Prostate gland (tissue), 2 donors: Measurements from ENCODE around the gene MICU1. TPM values are rescaled to one million over a fixed set of nuclear protein-coding genes. Genes with fewer than 3 reads are reported as not detected.

Experiments
- DNase-seq: peaks from one replicate; pipeline ENCODE4 v3.0.0-alpha.2; 2019; ENCODE audit warnings: low spot score
- H3K27ac ChIP-seq, 2 donors: fragments of 200-600 bp; sonication (generic); 2 replicates each; pipeline ENCODE4 v1.5.1; 2017 to 2019
- H3K27me3 ChIP-seq: fragments of 200-600 bp; sonication (generic); replicated peaks from 2 replicates; pipeline ENCODE4 v1.5.1; 2019; ENCODE audit not compliant: insufficient read depth
- H3K36me3 ChIP-seq, 2 donors: fragments of 200-600 bp; sonication (generic); 1 replicate in 1 of 2; 2 replicates in 1 of 2; pipeline versions ENCODE4 v1.5.1 to v1.8.1; 2017 to 2019
- H3K4me1 ChIP-seq: fragments of 200-600 bp; sonication (generic); replicated peaks from 2 replicates; pipeline ENCODE4 v1.5.1; 2019
- H3K4me3 ChIP-seq, 2 donors: fragments of 200-600 bp; sonication (generic); 2 replicates each; pipeline ENCODE4 v1.5.1; 2017 to 2019
- H3K9me3 ChIP-seq: fragments of 200-600 bp; sonication (generic); 2 replicates; pipeline ENCODE4 v1.5.1; 2017
- CTCF ChIP-seq, 4 experiments: fragments of 200-600 bp in 2 of 4; fragments of 450-650 bp in 2 of 4; sonication (generic) in 2 of 4; IDR thresholded peaks; 1 replicate in 3 of 4; 2 replicates in 1 of 4; pipeline ENCODE4 v1.5.1; 2016 to 2019; ENCODE audit warnings: antibody characterized with exemption in 4 of 4, mild to moderate bottlenecking in 2 of 4, moderate library complexity in 2 of 4
- POLR2A ChIP-seq: fragments of 450-650 bp; IDR thresholded peaks from one replicate; pipeline ENCODE4 v1.6.1; 2016; ENCODE audit warnings: antibody characterized with exemption, mild to moderate bottlenecking
- POLR2AphosphoS5 ChIP-seq: sonication (generic); formaldehyde crosslinking; IDR thresholded peaks from one replicate; pipeline ENCODE4 v1.6.1; 2017; ENCODE audit warnings: antibody characterized with exemption
- WGBS: methylation state at CpG from one replicate; pipeline ENCODE4 v1.1.5; 2018; 5-methylcytosine and 5-hydroxymethylcytosine counted together
- intact Hi-C: fragments of 100-400 bp; cut with DNase I; formaldehyde crosslinking; loops from one replicate; pipeline ENCODE4 v1.14.2; 2022
- total RNA-seq, 2 donors: library from RNA; depleted of rRNA; stranded (reverse); fragments of >200 nt; gene quantifications; one replicate each; pipeline ENCODE4 v1.1.0, GENCODE V29; 2016

Gene MICU1
- total RNA-seq, 2 donors from 2014 or later: 41.0 to 42.0 TPM

- no peaks in the 10 kb centered on the region for H3K27me3 ChIP-seq
- TF ChIP-seq POLR2AphosphoS5: no peak
- no peak for TF ChIP-seq CTCF (IDR thresholded peaks at IDR 0.05)
- TF ChIP-seq POLR2A: no peak
- no peak overlapping the region for H3K27ac ChIP-seq
- 84% methylated on average over 3 of the region's 3 CpGs for WGBS
- no peaks in the 10 kb centered on the region for H3K4me1 ChIP-seq
- H3K4me3 ChIP-seq: no peak overlapping the region
- H3K9me3 ChIP-seq: no peaks in the 10 kb centered on the region
- H3K36me3 ChIP-seq: no peaks in the 10 kb centered on the region
- no peak for DNase-seq
- intact Hi-C loops: no loop called here
Measured at GRCh38 chr10:72485701-72486100, 140.2 kb downstream of the MICU1 start.

- 92% methylated on average over 3 of the region's 3 CpGs for WGBS
- H3K4me1 ChIP-seq: no peaks in the 10 kb centered on the region
- DNase-seq: no peak
- no peak overlapping the region for H3K4me3 ChIP-seq
- H3K27me3 ChIP-seq: no peaks in the 10 kb centered on the region
- no peaks in the 10 kb centered on the region for H3K36me3 ChIP-seq
- H3K27ac ChIP-seq: no peak overlapping the region
- no peaks in the 10 kb centered on the region for H3K9me3 ChIP-seq
- intact Hi-C loops: no loop called here
- TF ChIP-seq CTCF (IDR thresholded peaks at IDR 0.05) (no peak), POLR2AphosphoS5 (no peak), POLR2A (no peak)
Measured at GRCh38 chr10:72484521-72484920, 141.4 kb downstream of the MICU1 start.

GRCh38 chr10:72483471-72483870 is 142.4 kb downstream of the MICU1 start:
- H3K4me1 ChIP-seq: no peaks in the 10 kb centered on the region
- no peak overlapping the region for H3K27ac ChIP-seq
- H3K27me3 ChIP-seq: no peaks in the 10 kb centered on the region
- no peaks in the 10 kb centered on the region for H3K9me3 ChIP-seq
- DNase-seq: no peak
- intact Hi-C loops: no loop called here
- no peak overlapping the region for H3K4me3 ChIP-seq
- WGBS: 93% methylated on average over 6 of the region's 6 CpGs
- TF ChIP-seq CTCF (IDR thresholded peaks at IDR 0.05) (no peak), POLR2A (no peak), POLR2AphosphoS5 (no peak)
- no peaks in the 10 kb centered on the region for H3K36me3 ChIP-seq

GRCh38 chr10:72480861-72481260 is 145.0 kb downstream of the MICU1 start:
- no peaks in the 10 kb centered on the region for H3K9me3 ChIP-seq
- no peak overlapping the region for H3K27ac ChIP-seq

More at GRCh38 chr10:72480861-72481260, 145.0 kb downstream of the MICU1 start:
- no peak for DNase-seq
- intact Hi-C loops: no loop called here
- WGBS: 94% methylated on average over 2 of the region's 2 CpGs
- no peak for TF ChIP-seq POLR2A
- TF ChIP-seq CTCF (IDR thresholded peaks at IDR 0.05): no peak
- no peak for TF ChIP-seq POLR2AphosphoS5
- Histone ChIP-seq H3K27me3 (no peaks in the 10 kb centered on the region), H3K4me3 (no peak overlapping the region), H3K36me3 (no peaks in the 10 kb centered on the region), H3K4me1 (no peaks in the 10 kb centered on the region)
